SK-N-MC (cell line): Measurements from ENCODE around the gene CYP2J2.
"Not testable (repeated sequence)": the region's sequence is repeated elsewhere in the genome, so short reads cannot be mapped to it uniquely, and the experiment has no call there.

Source experiments
- EZH2 ChIP-seq: fragments of 200-600 bp; sonication (generic); IDR thresholded peaks from one replicate; pipeline ENCODE4 v1.6.1; 2017; ENCODE audit warnings: antibody characterized with exemption
- POLR2AphosphoS5 ChIP-seq: IDR thresholded peaks from 2 replicates; pipeline ENCODE4 v1.6.1; 2012; ENCODE audit warnings: mild to moderate bottlenecking, low read depth, low read length, borderline replicate concordance

GRCh38 chr1:59968746-59969145 is 42.2 kb upstream of the CYP2J2 start:
- TF ChIP-seq POLR2AphosphoS5, EZH2: not testable (repeated sequence)
